ENCODE data around the gene TPRX2.
A peak's percentile ranks its signal among the peaks of the same experiment; 100 is the strongest.
"Not testable (repeated sequence)": the region's sequence is repeated elsewhere in the genome, so short reads cannot be mapped to it uniquely, and the experiment has no call there.

The TPRX2 gene

GRCh38 chr19:47863514-47863936 is 4.5 kb downstream of the TPRX2 start:
- DNase-seq = peak; percentile 88

GRCh38 chr19:47865166-47865565 is 6.1 kb downstream of the TPRX2 start:
- DNase-seq = no peak

- no peak for DNase-seq
Measured at GRCh38 chr19:47878906-47879305, 19.9 kb downstream of the TPRX2 start.

- not testable (repeated sequence) for DNase-seq
Measured at GRCh38 chr19:47879385-47879784, 20.4 kb downstream of the TPRX2 start.

- DNase-seq = no peak
Measured at GRCh38 chr19:47881757-47882156, 22.7 kb downstream of the TPRX2 start.

- no peak for DNase-seq
Measured at GRCh38 chr19:47882890-47883289, 23.9 kb downstream of the TPRX2 start.

- no peak for DNase-seq
Measured at GRCh38 chr19:47885067-47885463, 26.0 kb downstream of the TPRX2 start.

GRCh38 chr19:47886010-47886559 is 27.1 kb downstream of the TPRX2 start, which contains the start of gene SULT2A1:
SULT2A1 (minus strand) TSS chr19:47886315; CDS start chr19:47886257, 58 bp downstream.
- DNase-seq = no peak

GRCh38 chr19:47890865-47891621 is 32.0 kb downstream of the TPRX2 start:
- no peak for DNase-seq

- DNase-seq = no peak
Measured at GRCh38 chr19:47891622-47891922, 32.5 kb downstream of the TPRX2 start.

- DNase-seq = peak; percentile 88
Measured at GRCh38 chr19:47891923-47892666, 33.1 kb downstream of the TPRX2 start.

- no peak for DNase-seq
Measured at GRCh38 chr19:47895165-47895782, 36.2 kb downstream of the TPRX2 start.

GRCh38 chr19:47896019-47896418 is 37.0 kb downstream of the TPRX2 start:
- DNase-seq = no peak

GRCh38 chr19:47896773-47897172 is 37.7 kb downstream of the TPRX2 start:
- DNase-seq = no peak

- no peak for DNase-seq
Measured at GRCh38 chr19:47897861-47898260, 38.8 kb downstream of the TPRX2 start.

GRCh38 chr19:47899335-47899734 is 40.3 kb downstream of the TPRX2 start:
- no peak for DNase-seq

GRCh38 chr19:47901370-47901769 is 42.3 kb downstream of the TPRX2 start:
- DNase-seq = no peak

GRCh38 chr19:47909350-47909749 is 50.3 kb downstream of the TPRX2 start:
- DNase-seq = not testable (repeated sequence)

- not testable (repeated sequence) for DNase-seq
Measured at GRCh38 chr19:47910191-47910590, 51.2 kb downstream of the TPRX2 start.

Measured in hematopoietic multipotent progenitor cell treated with erythropoietin and hydrocortisone succinate and interleukin-3 and kit ligand, for 6 days (in vitro differentiated cells).